Measurements from ENCODE around the gene RFFL.

- TF ChIP-seq GATA2 (IDR thresholded peaks at IDR 0.05; ENCODE audit: low read depth, low read length) (no peak), GATA3 (IDR thresholded peaks at IDR 0.05; ENCODE audit: low read depth, low read length) (no peak)
Observed at GRCh38 chr17:35104844-35105450, 41.4 kb upstream of the RFFL start.

All from SH-SY5Y (cell line).